ENCODE measurements around the gene CLCN1.

DNA sequence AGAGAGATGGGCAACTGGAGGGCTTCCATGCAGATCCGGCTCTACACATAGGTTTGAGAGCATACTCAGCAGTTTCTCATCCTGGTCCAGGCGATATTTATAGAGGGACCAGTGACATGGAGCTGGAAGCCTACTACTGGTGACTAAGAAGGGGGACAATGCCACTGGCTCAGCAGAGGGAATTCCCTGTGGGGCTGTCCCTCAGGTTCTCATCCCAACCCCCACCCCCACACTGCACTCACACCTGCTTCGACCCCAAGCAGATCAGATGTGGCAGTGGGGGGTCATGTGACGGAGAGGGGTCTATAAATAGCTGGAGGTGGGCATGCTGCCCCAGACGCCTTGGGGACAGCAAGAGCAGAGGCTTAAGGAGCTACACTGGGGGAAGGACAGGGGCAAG, at the start of gene CLCN1:
- TF ChIP-seq, protein P1, sequence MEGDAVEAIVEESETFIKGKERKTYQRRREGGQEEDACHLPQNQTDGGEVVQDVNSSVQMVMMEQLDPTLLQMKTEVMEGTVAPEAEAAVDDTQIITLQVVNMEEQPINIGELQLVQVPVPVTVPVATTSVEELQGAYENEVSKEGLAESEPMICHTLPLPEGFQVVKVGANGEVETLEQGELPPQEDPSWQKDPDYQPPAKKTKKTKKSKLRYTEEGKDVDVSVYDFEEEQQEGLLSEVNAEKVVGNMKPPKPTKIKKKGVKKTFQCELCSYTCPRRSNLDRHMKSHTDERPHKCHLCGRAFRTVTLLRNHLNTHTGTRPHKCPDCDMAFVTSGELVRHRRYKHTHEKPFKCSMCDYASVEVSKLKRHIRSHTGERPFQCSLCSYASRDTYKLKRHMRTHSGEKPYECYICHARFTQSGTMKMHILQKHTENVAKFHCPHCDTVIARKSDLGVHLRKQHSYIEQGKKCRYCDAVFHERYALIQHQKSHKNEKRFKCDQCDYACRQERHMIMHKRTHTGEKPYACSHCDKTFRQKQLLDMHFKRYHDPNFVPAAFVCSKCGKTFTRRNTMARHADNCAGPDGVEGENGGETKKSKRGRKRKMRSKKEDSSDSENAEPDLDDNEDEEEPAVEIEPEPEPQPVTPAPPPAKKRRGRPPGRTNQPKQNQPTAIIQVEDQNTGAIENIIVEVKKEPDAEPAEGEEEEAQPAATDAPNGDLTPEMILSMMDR (conservative IDR thresholded peaks at IDR 0.05 in 1 of 2, IDR thresholded peaks at IDR 0.05 in 1 of 2; ENCODE audit: extremely low read depth in 1 of 2, insufficient read depth in 1 of 2, low read depth in 1 of 2, low read length in 2 of 2) = no peak
- no peak for TF ChIP-seq EZH2 (IDR thresholded peaks at IDR 0.05; ENCODE audit: borderline replicate concordance, low read length)

Data from mammary epithelial cell (primary cell).